Measurements from ENCODE around the gene ART5.
"Not testable (repeated sequence)": the region's sequence is repeated elsewhere in the genome, so short reads cannot be mapped to it uniquely, and the experiment has no call there.

ART5 gene

DNA sequence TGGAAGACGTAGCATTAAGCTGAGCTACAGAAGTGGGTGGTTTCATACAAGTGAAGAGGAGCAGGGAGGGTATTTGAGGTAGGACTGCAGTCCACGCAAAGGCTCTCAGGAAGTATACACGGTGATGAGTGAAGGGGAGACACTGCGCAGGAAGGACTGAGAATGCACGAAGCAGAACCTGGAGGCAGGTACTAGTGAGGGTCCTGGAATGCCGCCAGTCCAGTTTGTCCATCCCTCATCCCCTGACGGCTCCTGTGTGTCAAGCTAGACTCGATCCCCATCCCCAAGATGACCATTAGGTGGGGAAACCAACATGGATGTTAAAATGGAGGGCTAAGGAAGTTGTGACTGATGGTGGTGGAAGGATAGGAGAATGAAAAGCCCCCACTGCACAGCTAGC lies 23.8 kb downstream of the ART5 start:
- no peak for DNase-seq (ENCODE audit: low read depth)

DNA sequence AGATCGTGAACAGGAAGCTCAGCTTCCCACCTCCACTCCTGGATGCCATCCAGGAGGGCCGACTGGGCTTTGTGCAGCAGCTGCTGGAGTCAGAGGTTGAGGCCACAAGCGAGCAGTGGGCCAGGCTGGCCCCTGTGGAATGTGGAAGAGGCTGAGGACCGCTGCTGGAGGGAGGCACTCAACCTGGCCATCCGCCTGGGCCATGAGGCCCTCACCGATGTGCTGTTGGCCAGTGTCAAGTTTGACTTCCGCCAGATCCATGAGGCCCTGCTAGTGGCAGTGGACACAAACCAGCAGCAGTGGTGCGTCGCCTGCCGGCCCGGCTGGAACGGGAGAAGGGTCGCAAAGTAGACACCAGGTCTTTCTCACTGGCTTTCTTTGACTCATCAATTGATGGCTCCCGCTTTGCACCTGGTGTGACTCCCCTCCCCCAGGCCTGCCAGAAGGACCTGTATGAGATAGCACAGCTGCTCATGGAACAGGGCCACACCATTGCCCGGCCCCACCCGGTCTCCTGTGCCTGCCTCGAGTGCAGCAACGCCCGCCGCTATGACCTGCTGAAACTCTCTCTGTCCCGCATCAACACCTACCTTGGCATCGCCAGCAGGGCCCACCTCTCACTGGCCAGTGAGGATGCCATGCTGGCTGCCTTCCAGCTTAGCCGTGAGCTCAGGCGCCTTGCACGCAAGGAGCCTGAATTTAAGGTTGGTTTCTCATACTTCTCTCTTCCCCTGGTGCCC lies 24.9 kb downstream of the ART5 start:
- no peak for DNase-seq (ENCODE audit: low read depth)

- DNase-seq (ENCODE audit: low read depth), result no peak
These were observed 25.8 kb downstream of the ART5 start for GRCh38 chr11:3615998-3616397.

DNA sequence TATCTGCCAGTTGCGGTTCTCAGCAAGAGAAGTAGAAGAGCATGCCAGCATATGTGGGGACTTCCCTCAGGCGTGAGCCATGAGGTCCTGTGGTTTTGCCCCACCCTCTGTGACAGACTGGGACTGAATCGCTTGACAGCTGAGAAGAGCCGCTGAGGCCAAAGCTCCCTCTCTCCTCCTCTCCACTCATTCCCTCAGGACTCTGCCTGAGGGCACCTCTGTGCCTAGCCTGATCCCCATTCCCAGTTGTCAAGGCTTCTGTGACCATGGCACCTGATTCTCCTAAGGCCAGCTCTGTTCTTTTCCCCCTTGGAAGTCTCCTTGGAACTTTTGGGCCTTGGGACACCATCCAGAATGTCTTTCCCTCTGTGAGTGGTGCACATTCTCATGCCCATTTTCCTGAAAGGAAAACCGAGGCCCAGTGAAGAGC lies 27.0 kb downstream of the ART5 start:
- no peak for DNase-seq (ENCODE audit: low read depth)

DNA sequence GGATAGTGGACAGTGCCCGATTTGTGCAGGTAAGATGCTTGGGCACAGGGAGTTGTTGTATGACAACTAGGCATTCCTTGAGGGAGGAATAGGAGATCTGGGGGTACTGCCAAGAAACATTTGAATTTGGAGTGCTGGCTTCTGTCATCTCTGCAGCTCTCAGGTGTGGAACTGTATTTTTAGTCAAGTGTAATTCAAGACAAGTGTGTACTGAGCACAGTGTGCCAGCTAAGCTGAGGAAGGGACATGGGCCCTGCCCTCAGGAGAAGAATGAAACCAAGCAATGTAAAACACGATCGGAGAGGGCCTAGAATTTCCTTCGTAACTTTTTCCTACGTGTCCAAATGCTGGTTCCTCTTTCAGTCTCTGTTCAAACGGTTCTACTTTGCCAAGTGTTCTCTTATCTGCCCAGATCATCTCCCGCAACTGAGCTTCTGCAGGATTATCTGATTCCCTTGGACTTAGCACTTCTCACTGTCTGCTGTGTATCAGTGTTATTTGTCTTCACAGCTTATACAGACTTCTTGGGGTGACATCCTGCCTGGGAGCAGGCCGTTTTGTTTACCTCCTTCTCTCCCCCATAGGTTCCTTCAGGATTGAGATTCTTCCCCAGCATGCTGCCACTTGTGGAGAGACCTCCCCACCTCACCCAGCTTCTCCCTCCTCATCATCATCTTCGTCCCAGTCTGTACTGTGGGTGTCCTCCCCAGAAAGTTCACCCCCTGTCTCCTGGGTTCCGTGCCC lies 27.6 kb downstream of the ART5 start:
- peak; percentile 24 for DNase-seq (ENCODE audit: low read depth)

DNA sequence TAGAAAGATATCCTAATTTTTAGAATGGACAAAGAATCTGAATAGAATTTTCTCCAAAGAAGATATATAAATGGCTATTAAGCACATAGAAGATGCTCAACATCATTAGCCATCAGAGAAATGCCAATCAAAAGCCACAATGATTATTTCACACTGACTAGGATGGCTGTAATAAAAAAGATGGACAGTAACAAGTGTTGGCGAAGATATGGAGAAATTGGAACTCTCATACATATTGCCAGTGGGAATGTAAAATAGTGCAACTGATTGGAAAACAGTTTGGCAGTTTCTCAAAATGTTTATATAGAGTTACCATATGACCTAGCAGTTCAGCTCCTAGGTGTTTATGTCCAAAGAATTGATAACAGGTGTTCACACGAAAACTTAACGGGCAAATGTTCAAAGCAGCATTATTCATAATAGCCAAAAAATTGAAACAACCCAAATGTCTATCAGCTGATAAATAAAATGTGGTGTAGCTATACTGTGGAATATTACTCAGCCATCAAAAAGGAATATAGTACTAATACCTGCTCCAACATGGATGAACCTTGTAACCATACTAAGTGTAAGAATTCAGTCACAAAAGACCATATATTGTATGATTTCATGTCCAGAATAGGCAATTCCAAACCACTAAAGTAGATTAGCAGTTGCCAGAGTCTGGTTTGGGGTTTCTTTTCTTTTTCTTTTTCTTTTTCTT lies 29.7 kb downstream of the ART5 start:
- no peak for DNase-seq (ENCODE audit: low read depth)

- DNase-seq (ENCODE audit: low read depth), result no peak
These were observed 30.9 kb downstream of the ART5 start for GRCh38 chr11:3610846-3611245.

- DNase-seq (ENCODE audit: low read depth), result peak; percentile 31
These were observed 32.2 kb downstream of the ART5 start for GRCh38 chr11:3609416-3610265.

DNA sequence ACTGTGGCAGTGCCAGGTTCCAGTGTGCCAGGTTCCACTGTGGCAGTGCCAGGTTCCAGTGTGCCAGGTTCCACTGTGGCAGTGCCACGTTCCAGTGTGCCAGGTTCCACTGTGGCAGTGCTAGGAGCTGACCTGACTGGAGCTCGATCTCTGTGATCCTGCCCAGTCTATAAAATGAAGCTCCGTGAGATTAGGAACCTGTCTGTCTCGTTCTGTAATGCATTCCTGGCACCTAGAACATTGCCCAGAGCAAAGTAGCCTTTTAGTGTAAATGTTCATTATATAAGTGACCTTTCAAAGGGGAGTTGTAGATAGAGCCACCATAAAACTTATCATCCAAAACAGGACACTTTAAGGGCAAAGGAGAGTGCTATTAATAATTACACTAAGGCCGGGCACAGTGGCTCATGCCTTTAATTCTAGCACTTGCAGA lies 36.0 kb downstream of the ART5 start:
- DNase-seq (ENCODE audit: low read depth), result no peak

DNA sequence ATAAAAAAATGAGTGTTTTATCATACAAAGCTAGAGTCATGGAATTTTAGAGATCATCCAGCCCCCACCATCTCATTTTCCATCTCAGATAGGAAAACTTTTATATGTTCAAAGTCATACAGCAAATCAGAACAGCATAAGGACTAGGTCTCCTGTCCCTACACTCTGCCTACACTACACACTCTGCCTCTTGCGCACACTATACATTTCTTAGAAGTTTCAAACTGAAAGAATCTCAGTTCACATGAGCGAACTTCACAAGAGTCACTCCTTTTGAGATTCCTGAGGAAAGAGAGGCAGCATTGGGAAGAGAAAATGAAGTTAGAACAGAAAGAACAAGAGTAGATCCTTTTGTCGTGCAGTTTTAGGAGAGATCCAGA lies 36.5 kb downstream of the ART5 start:
- DNase-seq (ENCODE audit: low read depth), result no peak

DNA sequence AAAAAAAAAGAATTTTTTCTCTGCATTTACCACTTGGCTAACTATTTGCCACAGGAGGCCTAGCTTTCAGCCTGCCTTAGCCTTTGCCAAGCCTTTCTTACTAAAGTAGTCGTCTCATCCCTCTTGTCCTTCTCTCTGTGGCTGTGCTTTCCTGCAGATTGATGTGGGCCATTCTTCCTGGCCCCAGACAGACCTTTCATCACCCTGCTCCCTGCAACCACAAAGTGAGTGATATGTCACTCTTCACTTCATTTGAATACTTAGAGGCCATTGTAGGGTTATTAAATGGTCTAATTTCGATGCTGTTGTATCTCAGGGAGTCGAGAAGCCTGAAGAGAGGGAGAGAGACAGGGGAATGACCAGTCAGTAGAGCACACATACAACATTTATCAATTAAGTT lies 37.6 kb downstream of the ART5 start:
- no peak for DNase-seq (ENCODE audit: low read depth)

DNA sequence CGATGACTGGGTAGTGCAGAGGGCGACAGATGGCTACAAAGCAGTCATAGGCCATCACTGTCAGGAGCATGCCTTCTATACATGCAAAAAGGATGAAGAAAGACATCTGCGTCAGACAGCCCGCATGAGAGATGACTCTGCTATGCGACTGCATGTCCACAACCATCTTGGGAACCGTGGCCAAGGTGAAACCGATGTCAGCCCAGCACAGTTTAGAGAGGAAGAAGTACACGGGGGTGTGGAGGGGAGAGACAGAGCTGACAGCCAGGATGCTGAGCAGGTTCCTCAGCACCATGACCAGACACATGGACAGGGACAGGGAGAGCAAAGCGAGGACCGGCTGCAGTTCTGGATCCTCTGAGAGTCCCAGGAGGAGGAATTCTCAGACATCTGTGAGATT lies 41.6 kb downstream of the ART5 start:
- not testable (repeated sequence) for DNase-seq (ENCODE audit: low read depth)

- not testable (repeated sequence) for DNase-seq (ENCODE audit: low read depth)
These were observed 44.0 kb downstream of the ART5 start for GRCh38 chr11:3597743-3598142.

DNA sequence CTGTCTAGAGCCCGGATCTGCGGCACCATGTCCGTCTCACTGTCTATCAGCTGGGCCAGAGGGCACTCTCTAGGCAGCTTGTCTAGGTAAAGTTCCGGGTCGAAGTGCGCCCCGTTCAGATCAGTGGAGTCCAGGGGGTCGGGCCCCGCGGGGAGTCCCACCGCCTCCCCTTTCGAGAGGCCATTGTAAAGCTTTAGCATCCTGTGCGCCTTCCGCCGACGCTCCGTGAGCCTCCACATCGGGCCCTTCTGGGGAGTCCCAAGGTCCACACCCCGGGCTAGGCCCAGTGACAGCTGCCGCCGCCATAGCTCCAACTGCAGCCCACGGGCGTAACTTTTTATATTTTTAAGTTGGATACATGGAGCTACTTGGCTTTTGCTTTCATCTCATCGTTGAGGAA lies 50.5 kb downstream of the ART5 start:
- DNase-seq (ENCODE audit: low read depth), result not testable (repeated sequence)

GRCh38 chr11:3590193-3590592 lies 51.6 kb downstream of the ART5 start:
- DNase-seq (ENCODE audit: low read depth), result not testable (repeated sequence)

DNA sequence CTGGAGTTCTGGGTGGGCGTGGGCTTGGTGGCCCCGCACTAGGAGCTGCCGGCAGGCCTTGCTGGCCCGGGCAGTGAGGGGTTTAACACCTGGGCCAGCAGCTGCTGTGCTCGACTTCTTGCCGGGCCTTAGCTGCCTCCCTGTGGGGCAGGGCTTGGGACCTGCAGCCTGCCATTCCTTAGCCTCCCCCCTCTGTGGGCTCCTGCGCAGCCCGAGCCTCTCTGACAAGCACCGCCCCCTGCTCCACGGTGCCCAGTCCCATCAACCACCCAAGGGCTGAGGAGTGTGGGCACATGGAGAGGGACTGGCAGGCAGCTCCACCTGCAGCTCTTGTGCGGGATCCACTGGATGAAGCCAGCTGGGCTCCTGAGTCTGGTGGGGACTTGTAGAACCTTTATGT lies 53.0 kb downstream of the ART5 start:
- not testable (repeated sequence) for DNase-seq (ENCODE audit: low read depth)
